ENCODE results near the gene LY6G6D. TPM values are rescaled to one million over a fixed set of nuclear protein-coding genes. Genes with fewer than 3 reads are reported as not detected.

The LY6G6D gene, protein sequence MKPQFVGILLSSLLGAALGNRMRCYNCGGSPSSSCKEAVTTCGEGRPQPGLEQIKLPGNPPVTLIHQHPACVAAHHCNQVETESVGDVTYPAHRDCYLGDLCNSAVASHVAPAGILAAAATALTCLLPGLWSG
- total RNA-seq: not detected in 2 replicates
- long read RNA-seq: 0 reads

DNA sequence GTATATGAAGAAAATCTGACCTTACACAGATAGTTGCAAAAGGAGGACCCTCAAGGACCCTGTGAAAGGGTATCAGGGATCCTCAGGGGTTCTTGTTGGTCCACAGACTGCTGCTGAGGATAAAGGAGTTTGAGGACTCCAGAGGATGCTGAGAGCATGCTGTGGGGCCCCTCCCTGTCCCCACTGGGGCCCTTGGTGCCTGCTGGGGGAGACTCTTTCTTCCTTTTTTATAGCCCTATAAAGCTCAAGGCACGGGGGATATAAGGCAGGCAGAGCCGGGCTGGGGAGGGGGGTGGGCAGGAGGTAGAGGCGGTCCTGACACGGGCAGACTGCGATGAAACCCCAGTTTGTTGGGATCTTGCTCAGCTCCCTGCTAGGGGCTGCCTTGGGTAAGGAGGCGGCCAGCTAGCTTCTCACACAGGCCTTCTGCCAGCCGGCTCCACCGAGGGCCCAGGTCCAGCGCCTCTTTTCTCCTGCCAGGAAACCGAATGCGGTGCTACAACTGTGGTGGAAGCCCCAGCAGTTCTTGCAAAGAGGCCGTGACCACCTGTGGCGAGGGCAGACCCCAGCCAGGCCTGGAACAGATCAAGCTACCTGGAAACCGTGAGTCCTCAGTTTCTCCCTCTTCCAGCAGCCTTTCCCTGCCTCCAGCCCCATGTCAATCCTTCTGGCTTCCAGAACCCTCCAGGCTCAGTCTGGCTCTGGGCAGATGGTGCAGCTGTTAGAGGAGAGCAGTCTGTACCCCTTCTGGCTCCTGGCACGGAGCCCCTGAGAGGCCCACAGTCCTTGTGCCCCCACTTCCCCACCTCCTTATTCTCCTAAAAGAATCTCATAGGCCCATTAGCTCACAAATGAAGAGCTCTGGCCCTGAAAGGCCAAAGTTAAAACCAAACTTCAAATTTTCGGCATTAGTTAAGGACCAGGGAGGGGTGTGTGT lies at the start of gene LY6G6D:
Gene LY6G6D (plus strand): TSS at position 327 of the 937 bp plus-strand sequence. CDS start 8 bp downstream, at position 335.
- DNase-seq (ENCODE audit: extremely low spot score, unreplicated experiment): no peak
- Mint-ChIP-seq H3K9me3 (ENCODE audit: unreplicated experiment) (no peaks in the 10 kb centered on the region), H3K27ac (ENCODE audit: unreplicated experiment) (no peak within 1 kb of the TSS), H3K4me3 (ENCODE audit: unreplicated experiment) (no peak within 1 kb of the TSS), H3K27me3 (ENCODE audit: unreplicated experiment) (peaks cover 9% of the 10 kb centered on the region), H3K36me3 (ENCODE audit: unreplicated experiment) (no peaks in the 10 kb centered on the region), H3K4me1 (ENCODE audit: unreplicated experiment) (peaks cover 6% of the 10 kb centered on the region)
- TF ChIP-seq, protein P1, sequence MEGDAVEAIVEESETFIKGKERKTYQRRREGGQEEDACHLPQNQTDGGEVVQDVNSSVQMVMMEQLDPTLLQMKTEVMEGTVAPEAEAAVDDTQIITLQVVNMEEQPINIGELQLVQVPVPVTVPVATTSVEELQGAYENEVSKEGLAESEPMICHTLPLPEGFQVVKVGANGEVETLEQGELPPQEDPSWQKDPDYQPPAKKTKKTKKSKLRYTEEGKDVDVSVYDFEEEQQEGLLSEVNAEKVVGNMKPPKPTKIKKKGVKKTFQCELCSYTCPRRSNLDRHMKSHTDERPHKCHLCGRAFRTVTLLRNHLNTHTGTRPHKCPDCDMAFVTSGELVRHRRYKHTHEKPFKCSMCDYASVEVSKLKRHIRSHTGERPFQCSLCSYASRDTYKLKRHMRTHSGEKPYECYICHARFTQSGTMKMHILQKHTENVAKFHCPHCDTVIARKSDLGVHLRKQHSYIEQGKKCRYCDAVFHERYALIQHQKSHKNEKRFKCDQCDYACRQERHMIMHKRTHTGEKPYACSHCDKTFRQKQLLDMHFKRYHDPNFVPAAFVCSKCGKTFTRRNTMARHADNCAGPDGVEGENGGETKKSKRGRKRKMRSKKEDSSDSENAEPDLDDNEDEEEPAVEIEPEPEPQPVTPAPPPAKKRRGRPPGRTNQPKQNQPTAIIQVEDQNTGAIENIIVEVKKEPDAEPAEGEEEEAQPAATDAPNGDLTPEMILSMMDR (IDR thresholded peaks at IDR 0.05): no peak

DNA sequence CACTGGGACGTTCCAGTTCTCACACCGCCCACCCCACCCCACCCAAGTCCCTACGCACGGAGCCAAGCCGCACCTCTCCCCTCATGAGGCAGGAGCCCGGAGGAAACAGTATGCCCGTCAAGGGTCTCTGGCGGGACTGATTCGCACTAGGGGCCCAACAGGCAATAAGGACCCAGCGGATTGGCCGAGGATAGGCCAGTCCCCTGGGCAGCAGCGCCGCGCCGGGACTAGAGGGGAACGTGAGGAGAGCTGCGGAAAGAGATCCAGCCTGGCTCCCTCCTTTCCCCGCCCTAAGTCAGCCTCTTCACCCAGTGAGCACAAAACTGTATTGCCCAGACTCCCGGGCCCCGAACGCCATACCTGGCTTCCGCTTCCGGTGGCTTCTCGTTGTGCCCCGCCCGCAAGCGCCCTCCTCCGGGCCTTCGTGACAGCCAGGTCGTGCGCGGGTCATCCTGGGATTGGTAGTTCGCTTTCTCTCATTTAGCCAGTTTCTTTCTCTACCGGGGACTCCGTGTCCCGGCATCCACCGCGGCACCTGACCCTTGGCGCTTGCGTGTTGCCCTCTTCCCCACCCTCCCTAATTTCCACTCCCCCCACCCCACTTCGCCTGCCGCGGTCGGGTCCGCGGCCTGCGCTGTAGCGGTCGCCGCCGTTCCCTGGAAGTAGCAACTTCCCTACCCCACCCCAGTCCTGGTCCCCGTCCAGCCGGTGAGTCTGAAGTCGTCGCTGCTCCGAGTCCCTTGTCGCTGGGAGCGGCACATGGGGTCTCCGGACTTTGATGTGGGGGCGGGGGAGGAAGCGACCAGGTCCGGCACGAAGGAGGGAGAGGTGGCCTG lies 49.4 kb upstream of the LY6G6D start, which contains the start of gene CSNK2B:
Gene CSNK2B (plus strand): TSS at position 580 of the 836 bp plus-strand sequence. CDS start 752 bp downstream, outside the sequence.
- TF ChIP-seq, protein P1 (IDR thresholded peaks at IDR 0.05): no peak
- H3K4me3 Mint-ChIP-seq (ENCODE audit: unreplicated experiment): peak within 1 kb of the TSS; percentile 95
- peak within 1 kb of the TSS; percentile 96 for H3K27ac Mint-ChIP-seq (ENCODE audit: unreplicated experiment)

DNA sequence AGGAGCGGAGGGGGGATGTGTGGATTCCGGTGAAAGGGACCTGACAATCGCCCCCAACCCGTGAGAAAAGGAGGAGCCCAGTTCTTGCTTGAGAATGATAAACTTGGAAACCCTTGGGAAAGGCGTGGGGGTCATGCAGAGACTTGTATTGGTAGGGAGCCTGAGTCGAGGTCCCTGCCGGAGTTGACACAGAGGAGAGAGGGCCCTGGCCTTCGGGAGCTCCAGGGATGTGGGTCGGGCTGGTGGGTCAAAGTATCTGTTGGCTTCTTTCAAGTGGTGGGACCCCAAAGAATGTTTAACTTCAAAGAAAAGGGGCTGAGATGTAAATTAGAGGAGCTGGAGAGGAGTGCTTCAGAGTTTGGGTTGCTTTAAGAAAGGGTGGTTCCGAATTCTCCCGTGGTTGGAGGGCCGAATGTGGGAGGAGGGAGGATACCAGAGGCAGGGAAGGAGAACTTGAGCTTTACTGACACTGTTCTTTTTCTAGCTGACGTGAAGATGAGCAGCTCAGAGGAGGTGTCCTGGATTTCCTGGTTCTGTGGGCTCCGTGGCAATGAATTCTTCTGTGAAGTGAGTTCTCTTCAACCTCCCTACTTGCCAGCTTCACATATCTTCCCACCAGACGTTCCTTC lies 48.7 kb upstream of the LY6G6D start:
- H3K9me3 Mint-ChIP-seq (ENCODE audit: unreplicated experiment): no peaks in the 10 kb centered on the region
- H3K4me3 Mint-ChIP-seq (ENCODE audit: unreplicated experiment): peak overlapping the region; percentile 95
- DNase-seq (ENCODE audit: extremely low spot score, unreplicated experiment): no peak
- peaks cover 36% of the 10 kb centered on the region for H3K36me3 Mint-ChIP-seq (ENCODE audit: unreplicated experiment)
- H3K4me1 Mint-ChIP-seq (ENCODE audit: unreplicated experiment): peaks cover 38% of the 10 kb centered on the region
- H3K27me3 Mint-ChIP-seq (ENCODE audit: unreplicated experiment): no peaks in the 10 kb centered on the region
- TF ChIP-seq, protein P1 (IDR thresholded peaks at IDR 0.05): no peak
- H3K27ac Mint-ChIP-seq (ENCODE audit: unreplicated experiment): peak overlapping the region; percentile 96

More for the DNA sequence above, 49.4 kb upstream of the LY6G6D start, which contains the start of gene CSNK2B:
- Mint-ChIP-seq H3K4me1 (ENCODE audit: unreplicated experiment) (peaks cover 44% of the 10 kb centered on the region), H3K27me3 (ENCODE audit: unreplicated experiment) (no peaks in the 10 kb centered on the region), H3K36me3 (ENCODE audit: unreplicated experiment) (peaks cover 32% of the 10 kb centered on the region), H3K9me3 (ENCODE audit: unreplicated experiment) (no peaks in the 10 kb centered on the region)
- peak; percentile 98 for DNase-seq (ENCODE audit: extremely low spot score, unreplicated experiment)

DNA sequence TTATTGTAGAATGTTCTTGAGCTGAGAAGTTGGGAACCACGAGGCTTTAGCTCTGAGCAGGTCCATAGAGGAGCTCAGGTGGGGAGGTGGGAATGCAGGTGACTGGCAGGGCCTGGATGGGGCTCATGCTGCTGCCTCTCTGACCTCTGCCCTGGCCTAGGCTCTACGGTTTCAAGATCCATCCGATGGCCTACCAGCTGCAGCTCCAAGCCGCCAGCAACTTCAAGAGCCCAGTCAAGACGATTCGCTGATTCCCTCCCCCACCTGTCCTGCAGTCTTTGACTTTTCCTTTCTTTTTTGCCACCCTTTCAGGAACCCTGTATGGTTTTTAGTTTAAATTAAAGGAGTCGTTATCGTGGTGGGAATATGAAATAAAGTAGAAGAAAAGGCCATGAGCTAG lies 45.5 kb upstream of the LY6G6D start, which contains the start of gene LY6G5B:
Gene LY6G5B (plus strand): TSS at position 301 of the 400 bp plus-strand sequence. CDS start 975 bp downstream, outside the sequence.
- Mint-ChIP-seq H3K27ac (ENCODE audit: unreplicated experiment) (no peak within 1 kb of the TSS), H3K27me3 (ENCODE audit: unreplicated experiment) (no peaks in the 10 kb centered on the region), H3K4me1 (ENCODE audit: unreplicated experiment) (peaks cover 15% of the 10 kb centered on the region), H3K4me3 (ENCODE audit: unreplicated experiment) (no peak within 1 kb of the TSS), H3K36me3 (ENCODE audit: unreplicated experiment) (peaks cover 32% of the 10 kb centered on the region), H3K9me3 (ENCODE audit: unreplicated experiment) (no peaks in the 10 kb centered on the region)
- TF ChIP-seq, protein P1 (IDR thresholded peaks at IDR 0.05): no peak
- no peak for DNase-seq (ENCODE audit: extremely low spot score, unreplicated experiment)
